Stimulated activated CD8-positive, alpha-beta memory T cell treated with anti-CD3 and anti-CD28 coated beads, Interleukin-4, amount 100 ng/mL, for 4 hours (primary cell): ENCODE results near the gene HM13.
"Not testable (repeated sequence)": the region's sequence is repeated elsewhere in the genome, so short reads cannot be mapped to it uniquely, and the experiment has no call there.

Experiments
- DNase-seq, 2 donors: peaks; one replicate each; pipeline ENCODE4 v3.0.0-alpha.2; 2020; ENCODE audit warnings: low read depth in 2 of 2, low spot score in 1 of 2

HM13 gene

DNA sequence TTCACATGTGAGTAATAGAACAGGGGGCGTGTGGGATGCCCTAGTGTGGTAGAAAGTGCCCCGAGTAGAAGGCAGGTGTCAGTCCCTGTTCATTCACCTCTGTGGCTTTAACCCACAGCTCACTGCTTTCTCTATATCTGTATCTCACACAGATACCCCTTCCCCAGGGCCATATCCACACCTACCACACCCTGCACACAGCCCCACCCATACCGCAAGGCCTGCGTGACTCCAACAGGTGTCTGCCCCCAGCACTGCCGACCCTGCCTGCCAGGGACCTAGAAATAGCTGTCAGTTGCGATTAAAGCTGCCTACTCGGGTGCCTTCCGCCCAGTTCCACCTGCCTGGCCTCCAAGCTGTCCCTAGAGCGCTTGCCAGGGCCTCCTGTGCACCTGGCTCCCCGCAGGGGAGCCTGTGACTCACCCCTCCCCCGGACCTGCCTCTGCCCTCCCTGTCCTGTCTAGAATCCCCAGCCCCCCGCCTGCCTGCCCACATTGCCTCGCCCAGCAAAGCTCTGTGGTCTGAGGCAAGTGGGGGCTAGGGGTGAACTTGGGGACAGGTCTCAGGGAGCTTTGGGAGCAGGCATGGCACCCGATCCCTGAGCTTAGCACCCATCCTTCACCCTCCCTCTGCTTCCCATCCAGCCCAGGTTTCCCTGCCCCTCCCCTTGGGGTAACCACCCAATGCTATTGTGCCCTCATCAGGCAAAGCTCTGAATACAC, 52.6 kb downstream of the HM13 start:
- DNase-seq = no peak

DNA sequence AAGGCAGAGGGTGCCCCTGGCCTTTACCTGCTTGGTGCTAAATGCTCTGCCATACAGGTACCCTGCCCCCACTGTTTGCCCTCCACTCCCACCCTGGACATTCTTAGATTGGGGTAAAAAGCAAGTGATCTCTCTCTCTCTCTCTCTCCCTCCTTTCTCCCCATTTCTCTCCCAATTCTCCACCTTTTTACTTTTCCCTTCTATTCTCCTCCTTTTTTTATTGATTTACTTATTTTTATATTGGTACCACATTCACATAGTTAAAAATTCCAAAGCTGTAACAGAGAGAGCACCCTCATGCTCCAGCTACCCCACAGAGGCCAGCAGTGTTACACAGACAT, 53.1 kb downstream of the HM13 start:
- no peak for DNase-seq

DNA sequence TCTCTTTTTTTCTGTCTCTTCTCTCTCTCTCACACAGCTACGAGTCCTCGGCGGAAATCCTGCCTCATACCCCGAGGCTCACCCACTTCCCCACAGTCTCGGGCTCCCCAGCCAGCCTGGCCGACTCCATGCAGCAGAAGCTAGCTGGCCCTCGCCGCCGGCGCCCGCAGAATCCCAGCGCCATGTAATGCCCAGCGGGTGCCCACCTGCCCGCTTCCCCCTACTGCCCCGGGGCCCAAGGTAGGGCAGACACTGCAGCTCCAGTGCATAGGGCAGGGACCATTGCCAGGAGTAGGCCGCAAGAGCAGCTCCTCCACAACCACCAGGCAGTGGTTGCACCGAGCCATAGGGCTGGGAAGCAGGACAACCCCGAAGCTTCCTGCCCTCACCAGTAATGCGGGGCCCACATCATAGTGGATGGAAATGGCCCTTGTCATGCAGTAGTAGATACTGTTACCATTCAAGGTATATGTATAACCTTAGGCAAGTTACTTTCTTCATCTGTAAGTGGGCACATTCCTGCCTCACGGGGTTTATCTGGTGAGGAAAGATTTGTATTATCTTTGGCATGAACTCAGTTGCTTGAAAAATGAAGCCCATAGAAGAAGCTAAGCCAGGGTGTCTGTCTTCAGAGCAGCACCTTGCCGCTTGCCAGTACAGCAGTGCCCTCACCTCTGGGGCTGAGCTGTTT, 53.9 kb downstream of the HM13 start:
- no peak for DNase-seq

DNA sequence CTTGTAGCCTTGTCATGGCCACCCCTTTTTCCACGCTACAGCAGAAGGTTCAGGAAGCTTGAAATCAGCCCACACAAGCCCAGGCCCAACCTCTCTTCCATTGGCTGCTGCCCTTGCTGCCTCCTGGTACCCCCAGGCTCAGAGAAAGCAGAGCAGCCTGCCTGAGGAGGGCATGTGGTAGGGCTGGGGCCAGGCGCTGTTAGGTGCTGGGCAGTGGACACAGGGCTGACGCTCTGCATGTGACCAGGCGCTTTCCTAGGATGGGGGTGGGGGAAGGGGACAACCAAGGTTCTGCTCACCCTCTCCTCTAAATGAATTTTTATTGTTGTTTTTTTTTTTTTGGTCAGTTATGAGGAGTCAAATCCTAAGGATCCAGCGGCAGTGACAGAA, 54.5 kb downstream of the HM13 start:
- no peak for DNase-seq

DNA sequence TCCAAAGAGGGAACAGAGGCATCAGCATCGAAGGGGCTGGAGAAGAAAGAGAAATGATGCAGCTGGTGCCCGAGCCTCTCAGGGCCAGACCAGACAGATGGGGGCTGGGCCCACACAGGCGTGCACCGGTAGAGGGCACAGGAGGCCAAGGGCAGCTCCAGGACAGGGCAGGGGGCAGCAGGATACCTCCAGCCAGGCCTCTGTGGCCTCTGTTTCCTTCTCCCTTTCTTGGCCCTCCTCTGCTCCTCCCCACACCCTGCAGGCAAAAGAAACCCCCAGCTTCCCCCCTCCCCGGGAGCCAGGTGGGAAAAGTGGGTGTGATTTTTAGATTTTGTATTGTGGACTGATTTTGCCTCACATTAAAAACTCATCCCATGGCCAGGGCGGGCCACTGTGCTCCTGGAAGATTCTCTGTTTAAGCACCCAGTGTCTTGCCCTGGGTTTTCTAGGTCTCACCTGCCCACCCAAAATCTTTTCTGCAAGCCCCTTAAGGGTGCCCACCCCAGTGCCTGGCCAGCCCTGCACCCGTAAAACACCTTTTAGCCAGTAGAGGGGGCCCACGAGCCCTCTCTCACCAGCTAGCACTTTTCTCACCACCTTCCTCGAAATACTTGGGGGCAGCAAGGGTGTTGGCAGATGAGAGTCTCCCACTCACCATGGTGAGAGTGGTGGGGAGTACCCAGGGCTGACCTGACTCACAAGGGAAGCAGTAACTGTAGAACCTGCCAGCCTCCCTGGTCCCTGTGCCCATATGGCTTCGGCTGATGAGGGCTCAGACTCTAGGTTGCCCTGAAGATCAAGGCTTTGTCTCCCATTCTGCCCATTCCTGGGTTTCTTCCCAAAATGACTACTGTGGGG, 55.1 kb downstream of the HM13 start:
- DNase-seq = peak; percentile 32 to 40

DNA sequence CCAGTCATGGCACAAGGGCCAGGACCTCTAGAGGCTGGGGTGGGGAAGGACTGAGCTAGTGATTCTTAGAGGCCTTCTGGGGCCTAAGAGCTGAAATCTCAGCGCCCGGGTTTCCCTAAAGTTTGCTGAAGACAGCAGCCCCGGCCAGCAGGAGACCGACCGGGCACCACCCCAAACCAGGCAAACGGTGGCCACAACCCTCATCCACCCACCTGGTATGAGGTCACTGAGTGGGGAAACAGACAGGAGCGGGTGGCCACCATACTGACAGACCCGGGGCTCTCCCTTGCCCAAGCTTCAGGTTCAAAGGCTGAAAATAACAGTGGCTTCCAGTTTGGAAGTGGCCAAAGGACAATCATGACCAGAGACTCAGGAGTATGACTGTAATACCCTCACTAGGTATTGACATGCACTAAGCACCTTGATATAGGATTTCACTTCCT, 55.8 kb downstream of the HM13 start:
- no peak for DNase-seq

- DNase-seq = no peak
Observed at GRCh38 chr20:31570735-31571617, 56.7 kb downstream of the HM13 start.

- DNase-seq = no peak
Observed at GRCh38 chr20:31572042-31572700, 57.9 kb downstream of the HM13 start.

DNA sequence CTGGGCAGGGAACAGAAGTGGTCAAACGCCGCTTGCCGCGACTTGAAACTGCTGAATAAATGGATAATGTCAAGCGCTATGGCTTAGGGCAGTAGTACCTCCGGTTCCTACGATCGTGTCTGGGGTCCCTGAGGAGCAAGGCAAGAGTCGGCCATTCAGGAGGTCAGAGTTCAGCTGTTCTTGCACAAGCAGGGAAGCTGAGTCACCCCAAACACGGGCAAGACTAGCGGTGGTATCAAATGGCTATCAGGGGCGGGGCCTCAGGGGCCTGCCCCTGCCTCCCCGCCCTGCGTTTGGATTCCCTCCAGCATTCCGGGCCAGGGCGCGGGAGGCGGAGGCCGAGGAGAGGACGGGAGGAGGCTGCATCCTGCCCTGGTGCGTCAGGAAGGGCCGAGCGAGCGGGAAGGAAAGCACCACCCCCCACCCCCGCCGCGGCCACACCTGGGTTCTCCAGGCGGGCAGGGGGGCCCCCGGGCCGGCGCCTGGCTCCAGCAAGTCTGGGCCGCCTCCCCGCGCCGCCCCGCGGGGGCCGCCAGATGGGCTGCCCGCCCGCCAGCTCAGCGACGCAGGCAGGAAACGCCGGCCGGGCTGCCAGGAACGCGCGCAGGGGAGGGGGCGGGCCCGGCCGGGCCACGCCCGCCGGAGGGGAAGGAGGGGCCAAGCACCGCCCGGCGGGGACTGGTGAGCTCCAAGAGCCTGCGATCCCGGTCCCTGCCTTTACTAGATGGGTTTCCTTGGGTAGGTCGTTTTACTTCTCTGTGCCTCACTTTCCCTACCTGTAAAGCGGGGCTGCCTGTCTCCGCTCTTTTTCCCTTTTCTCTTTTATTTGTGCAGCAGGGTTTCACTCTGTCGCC, 58.7 kb downstream of the HM13 start:
- peak; percentile 63 to 71 for DNase-seq

DNA sequence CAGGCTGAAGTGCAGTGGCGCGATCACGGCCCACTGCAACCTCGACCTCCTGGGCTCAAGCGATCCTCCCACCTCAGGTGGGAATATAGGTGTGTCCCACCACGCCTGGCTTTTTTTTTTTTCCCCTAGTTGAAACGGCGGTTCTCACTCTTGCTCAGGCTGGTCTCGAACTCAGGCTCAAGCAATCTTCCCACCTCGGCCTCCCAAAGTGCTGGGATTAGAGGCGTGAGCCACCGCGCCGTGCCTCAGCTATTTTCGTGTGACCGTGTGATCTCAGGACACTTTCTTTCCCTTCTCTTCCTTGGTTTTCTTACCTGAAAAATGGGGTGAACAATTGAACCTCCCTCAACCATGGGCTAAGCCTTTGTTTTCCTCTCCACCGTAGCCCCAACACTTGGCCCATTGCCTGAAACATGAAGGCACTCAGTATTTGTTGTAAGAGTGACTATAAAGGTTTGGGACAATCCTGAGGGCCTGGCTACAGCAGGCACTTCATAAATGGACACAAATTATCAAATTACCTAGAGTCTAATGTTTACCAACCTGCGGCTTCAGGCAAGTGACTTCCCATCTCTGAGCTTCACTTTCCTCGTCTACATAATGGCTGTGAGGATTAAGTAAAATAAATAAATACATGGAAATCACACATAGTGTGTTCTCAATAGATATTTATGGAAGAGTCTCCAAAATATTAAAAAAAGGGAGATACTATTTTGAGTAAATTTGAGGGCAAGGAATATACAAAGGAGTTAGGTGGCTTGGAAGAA, 59.5 kb downstream of the HM13 start:
- DNase-seq = no peak

DNA sequence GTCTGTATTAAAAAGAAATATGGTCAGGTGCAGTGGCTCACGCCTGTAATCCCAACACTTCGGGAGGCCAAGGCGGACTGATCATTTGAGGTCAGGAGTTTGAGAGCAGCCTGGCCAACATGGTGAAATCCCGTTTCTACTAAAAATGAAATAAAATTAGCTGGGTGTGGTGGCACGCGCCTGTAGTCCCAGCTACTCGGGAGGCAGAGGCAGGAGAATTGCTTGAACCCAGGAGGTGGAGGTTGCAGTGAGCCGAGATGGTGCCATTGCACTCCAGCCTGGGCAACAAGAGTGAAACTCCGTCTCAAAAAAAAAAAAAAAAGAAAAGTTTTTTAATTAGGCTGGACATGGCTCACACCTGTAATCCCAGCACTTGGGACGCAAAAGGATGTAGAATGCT, 60.7 kb downstream of the HM13 start:
- not testable (repeated sequence) for DNase-seq

DNA sequence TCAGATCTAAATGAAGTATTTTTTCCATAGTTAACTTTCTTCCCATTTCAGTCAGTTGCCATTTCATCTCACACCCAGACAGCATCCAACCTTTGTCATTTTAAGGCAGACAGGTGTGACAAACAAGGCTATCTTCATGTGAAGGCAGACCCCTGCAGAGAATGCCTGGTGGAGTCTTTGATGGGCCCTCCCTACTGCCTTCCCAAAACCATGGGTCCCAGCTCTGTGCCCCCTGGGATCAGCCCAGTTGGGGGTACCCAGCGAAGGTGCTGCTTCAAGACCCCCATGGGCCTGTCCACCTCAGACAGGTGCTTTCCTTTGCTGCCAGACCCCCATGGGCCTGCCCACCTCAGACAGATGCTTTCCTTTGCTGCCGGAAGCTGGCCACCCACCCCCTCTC, 62.5 kb downstream of the HM13 start:
- DNase-seq = no peak

- DNase-seq = no peak
Observed at GRCh38 chr20:31577194-31577593, 63.0 kb downstream of the HM13 start.

GRCh38 chr20:31578448-31579138, 64.4 kb downstream of the HM13 start:
- DNase-seq = no peak

DNA sequence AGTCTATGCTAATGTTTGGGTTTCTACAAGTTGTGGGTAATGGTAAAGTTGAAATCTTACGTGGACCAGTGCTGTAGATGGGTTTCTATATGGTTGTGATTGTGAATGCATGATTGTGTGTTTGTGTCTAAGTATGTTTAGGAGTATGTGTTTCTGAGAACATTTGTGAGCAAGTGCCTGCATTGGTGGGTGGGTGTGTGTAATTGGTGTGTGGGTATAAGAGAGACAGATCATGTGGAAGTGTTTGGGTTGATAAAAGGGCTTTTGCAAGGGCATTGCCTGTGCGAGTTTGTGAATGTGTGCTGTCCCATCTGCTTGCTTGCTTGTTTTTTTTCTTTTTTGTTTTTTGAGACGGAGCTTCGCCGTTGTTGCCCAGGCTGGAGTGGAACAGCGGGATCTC, 65.0 kb downstream of the HM13 start:
- no peak for DNase-seq

DNA sequence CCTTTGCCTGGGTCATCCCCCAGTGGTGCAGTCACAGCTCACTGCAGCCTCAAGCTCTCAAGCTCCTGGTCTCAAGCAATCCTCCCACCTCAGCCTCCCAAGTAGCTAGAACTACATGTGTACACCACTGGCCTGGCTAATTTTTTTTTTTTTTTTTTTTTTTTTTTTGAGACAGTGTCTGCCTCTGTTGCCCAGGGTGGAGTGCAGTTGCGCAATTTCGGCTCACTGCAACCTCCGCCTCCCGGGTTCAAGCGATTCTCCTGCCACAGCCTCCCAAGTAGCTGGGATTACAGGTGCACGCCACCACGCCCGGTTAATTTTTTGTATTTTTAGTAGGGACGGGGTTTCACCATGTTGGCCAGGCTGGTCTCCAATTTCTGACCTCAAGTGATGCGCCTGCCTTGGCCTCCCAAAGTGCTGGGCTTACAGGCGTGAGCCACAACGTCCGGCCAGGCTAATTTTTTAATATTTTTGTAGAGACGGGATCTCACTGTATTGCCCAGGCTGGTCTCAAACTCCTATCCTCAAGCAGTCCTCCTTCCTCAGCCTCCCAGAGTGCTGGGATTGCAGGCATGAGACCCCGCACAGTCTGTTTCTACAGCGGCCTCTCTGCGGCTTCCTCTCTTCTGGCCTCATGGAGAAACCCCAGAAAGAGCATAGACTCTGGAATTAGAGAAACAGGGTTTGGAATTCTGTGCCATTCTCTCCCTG, 65.9 kb downstream of the HM13 start:
- DNase-seq = not testable (repeated sequence)

GRCh38 chr20:31580706-31581105, 66.5 kb downstream of the HM13 start:
- no peak for DNase-seq

GRCh38 chr20:31581391-31581790, 67.1 kb downstream of the HM13 start:
- no peak for DNase-seq
